Thoracic aorta (tissue), 2 donors: Measurements from ENCODE around the gene FAM171A1. TPM values are rescaled to one million over a fixed set of nuclear protein-coding genes. Genes with fewer than 3 reads are reported as not detected.

ENCODE experiments used
- ATAC-seq: fragments of 150-250 bp; one replicate; pipeline ENCODE4 v1.8.0; 2017; ENCODE audit warnings: low read depth; ENCODE audit not compliant: insufficient number of reproducible peaks, low FRiP score
- DNase-seq: peaks from one replicate; pipeline ENCODE4 v3.0.0-alpha.2; 2020; ENCODE audit warnings: low spot score
- H3K27ac ChIP-seq, 2 donors: fragments of 200-600 bp; sonication (generic); 1 replicate in 1 of 2; 2 replicates in 1 of 2; pipeline ENCODE4 v1.5.1; 2016; ENCODE audit warnings: mild to moderate bottlenecking in 2 of 2, moderate library complexity in 2 of 2
- H3K27me3 ChIP-seq: fragments of 200-600 bp; sonication (generic); replicated peaks from 2 replicates; pipeline ENCODE4 v1.6.0; 2016; ENCODE audit warnings: mild to moderate bottlenecking; ENCODE audit not compliant: insufficient read depth
- H3K36me3 ChIP-seq: fragments of 200-600 bp; sonication (generic); one replicate; pipeline ENCODE4 v1.5.1; 2016
- H3K4me1 ChIP-seq, 2 donors: fragments of 200-600 bp; sonication (generic); 1 replicate in 1 of 2; 2 replicates in 1 of 2; pipeline versions ENCODE4 v1.5.1 to v1.6.0; 2016; ENCODE audit warnings: low read depth in 2 of 2, mild to moderate bottlenecking in 1 of 2; ENCODE audit not compliant: control insufficient read depth in 1 of 2
- H3K4me3 ChIP-seq: fragments of 200-600 bp; sonication (generic); 2 replicates; pipeline ENCODE4 v1.5.1; 2016; ENCODE audit warnings: mild to moderate bottlenecking
- H3K9me3 ChIP-seq: fragments of 200-600 bp; sonication (generic); 2 replicates; pipeline ENCODE4 v1.5.1; 2016
- CTCF ChIP-seq: fragments of 200-600 bp; sonication (generic); IDR thresholded peaks from one replicate; pipeline ENCODE4 v1.5.1; 2019; ENCODE audit warnings: antibody characterized with exemption
- total RNA-seq, 2 donors: library from RNA; depleted of rRNA; stranded (reverse); fragments of >200 nt; gene quantifications; one replicate each; pipeline versions ENCODE4 v1.1.0 to v1.2.3, GENCODE V29; 2016

FAM171A1 gene
- total RNA-seq, 2 donors from 2014 or later = 14.8 to 28.7 TPM

GRCh38 chr10:15252396-15252795 lies 118.7 kb downstream of the FAM171A1 start:
- Histone ChIP-seq H3K4me3 (no peak overlapping the region), H3K27ac (no peak overlapping the region), H3K36me3 (no peaks in the 10 kb centered on the region), H3K9me3 (no peaks in the 10 kb centered on the region), H3K27me3 (no peaks in the 10 kb centered on the region), H3K4me1 (no peaks in the 10 kb centered on the region)
- no peak for TF ChIP-seq CTCF
- DNase-seq (no peak), ATAC-seq (no peak)

- TF ChIP-seq CTCF = no peak
- Histone ChIP-seq H3K27ac (no peak overlapping the region), H3K4me1 (no peaks in the 10 kb centered on the region), H3K27me3 (no peaks in the 10 kb centered on the region), H3K9me3 (no peaks in the 10 kb centered on the region), H3K36me3 (no peaks in the 10 kb centered on the region), H3K4me3 (no peak overlapping the region)
- ATAC-seq = no peak
- no peak for DNase-seq
Measured at GRCh38 chr10:15251791-15252380, 119.2 kb downstream of the FAM171A1 start.

- Histone ChIP-seq H3K4me1 (no peaks in the 10 kb centered on the region), H3K27me3 (no peaks in the 10 kb centered on the region), H3K4me3 (no peak overlapping the region), H3K27ac (no peak overlapping the region), H3K9me3 (no peaks in the 10 kb centered on the region), H3K36me3 (no peaks in the 10 kb centered on the region)
- no peak for TF ChIP-seq CTCF
- ATAC-seq = no peak
- DNase-seq = no peak
Measured at GRCh38 chr10:15245530-15245929, 125.6 kb downstream of the FAM171A1 start.

- Histone ChIP-seq H3K4me1 (no peaks in the 10 kb centered on the region), H3K27me3 (no peaks in the 10 kb centered on the region), H3K9me3 (no peaks in the 10 kb centered on the region), H3K36me3 (no peaks in the 10 kb centered on the region), H3K4me3 (no peak overlapping the region), H3K27ac (no peak overlapping the region)
- no peak for TF ChIP-seq CTCF
- ATAC-seq (no peak), DNase-seq (no peak)
Measured at GRCh38 chr10:15244635-15245197, 126.4 kb downstream of the FAM171A1 start.

GRCh38 chr10:15242261-15242840 lies 128.7 kb downstream of the FAM171A1 start:
- Histone ChIP-seq H3K27me3 (no peaks in the 10 kb centered on the region), H3K4me1 (peaks cover 0 to 7% of the 10 kb centered on the region in 2 donors), H3K27ac (no peak overlapping the region), H3K9me3 (no peaks in the 10 kb centered on the region), H3K4me3 (no peak overlapping the region), H3K36me3 (no peaks in the 10 kb centered on the region)
- DNase-seq (no peak), ATAC-seq (no peak)
- no peak for TF ChIP-seq CTCF
